ENCODE data around the gene SPACA4. TPM values are rescaled to one million over a fixed set of nuclear protein-coding genes. Genes with fewer than 3 reads are reported as not detected.
"Not testable (repeated sequence)": the region's sequence is repeated elsewhere in the genome, so short reads cannot be mapped to it uniquely, and the experiment has no call there.

SPACA4 gene
- total RNA-seq, 1 donor from 2014 or later, result 0.98 TPM

DNA sequence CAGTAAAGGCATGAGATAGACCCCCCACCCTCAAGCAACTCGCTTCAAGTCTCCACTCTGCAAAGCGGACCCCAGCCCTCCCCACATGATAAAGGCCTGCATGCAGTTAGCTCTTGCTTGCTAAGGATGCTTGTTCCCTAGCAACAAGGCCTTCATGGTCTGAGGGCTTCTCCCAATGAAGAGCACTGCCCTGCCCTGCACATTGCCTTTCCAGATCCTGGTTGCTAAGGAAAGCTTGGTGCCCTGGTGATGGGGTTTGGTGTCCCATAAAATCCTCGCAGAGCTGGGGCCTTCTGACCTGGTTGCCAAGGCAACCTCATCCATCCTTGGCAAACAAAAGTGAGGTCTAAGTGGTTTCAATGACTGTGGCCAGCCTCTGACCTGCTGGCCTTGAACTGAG lies 24.7 kb downstream of the SPACA4 start:
- intact Hi-C loops (cut with DNase I), result no loop called here
- TF ChIP-seq, protein P1, sequence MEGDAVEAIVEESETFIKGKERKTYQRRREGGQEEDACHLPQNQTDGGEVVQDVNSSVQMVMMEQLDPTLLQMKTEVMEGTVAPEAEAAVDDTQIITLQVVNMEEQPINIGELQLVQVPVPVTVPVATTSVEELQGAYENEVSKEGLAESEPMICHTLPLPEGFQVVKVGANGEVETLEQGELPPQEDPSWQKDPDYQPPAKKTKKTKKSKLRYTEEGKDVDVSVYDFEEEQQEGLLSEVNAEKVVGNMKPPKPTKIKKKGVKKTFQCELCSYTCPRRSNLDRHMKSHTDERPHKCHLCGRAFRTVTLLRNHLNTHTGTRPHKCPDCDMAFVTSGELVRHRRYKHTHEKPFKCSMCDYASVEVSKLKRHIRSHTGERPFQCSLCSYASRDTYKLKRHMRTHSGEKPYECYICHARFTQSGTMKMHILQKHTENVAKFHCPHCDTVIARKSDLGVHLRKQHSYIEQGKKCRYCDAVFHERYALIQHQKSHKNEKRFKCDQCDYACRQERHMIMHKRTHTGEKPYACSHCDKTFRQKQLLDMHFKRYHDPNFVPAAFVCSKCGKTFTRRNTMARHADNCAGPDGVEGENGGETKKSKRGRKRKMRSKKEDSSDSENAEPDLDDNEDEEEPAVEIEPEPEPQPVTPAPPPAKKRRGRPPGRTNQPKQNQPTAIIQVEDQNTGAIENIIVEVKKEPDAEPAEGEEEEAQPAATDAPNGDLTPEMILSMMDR (IDR thresholded peaks at IDR 0.05), result no peak

DNA sequence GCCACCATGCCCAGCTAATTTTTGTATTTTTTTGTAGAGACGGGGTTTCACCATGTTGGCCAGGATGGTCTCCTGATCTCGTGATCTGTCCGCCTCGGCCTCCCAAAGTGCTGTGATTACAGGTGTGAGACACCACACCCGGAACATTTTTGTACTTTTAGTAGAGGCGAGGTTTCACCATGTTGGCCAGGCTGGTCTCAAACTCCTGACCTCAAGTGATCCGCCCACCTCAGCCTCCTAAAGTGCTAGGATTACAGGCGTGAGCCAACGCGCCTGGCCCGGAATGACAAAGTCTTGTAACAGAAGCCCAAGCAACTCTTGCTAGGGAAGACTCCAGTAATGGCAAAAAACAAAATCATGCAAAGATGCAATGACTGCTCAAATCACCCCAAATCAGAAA lies 25.7 kb downstream of the SPACA4 start:
- H3K27me3 ChIP-seq; intact Hi-C loops (cut with DNase I); ATAC-seq; H3K9me3 ChIP-seq; DNase-seq; H3K4me3 ChIP-seq: not testable (repeated sequence)
- H3K4me1 ChIP-seq, result peaks cover 41% of the 10 kb centered on the region
- H3K36me3 ChIP-seq, result peaks cover 25% of the 10 kb centered on the region
- H3K27ac ChIP-seq, result peak overlapping the region; percentile 93

More for the DNA sequence above, 24.7 kb downstream of the SPACA4 start:
- Histone ChIP-seq H3K4me1 (peaks cover 41% of the 10 kb centered on the region), H3K27me3 (no peaks in the 10 kb centered on the region), H3K27ac (peak overlapping the region; percentile 78), H3K4me3 (no peak overlapping the region), H3K36me3 (peaks cover 25% of the 10 kb centered on the region), H3K9me3 (no peaks in the 10 kb centered on the region)
- DNase-seq (no peak), ATAC-seq (no peak)

DNA sequence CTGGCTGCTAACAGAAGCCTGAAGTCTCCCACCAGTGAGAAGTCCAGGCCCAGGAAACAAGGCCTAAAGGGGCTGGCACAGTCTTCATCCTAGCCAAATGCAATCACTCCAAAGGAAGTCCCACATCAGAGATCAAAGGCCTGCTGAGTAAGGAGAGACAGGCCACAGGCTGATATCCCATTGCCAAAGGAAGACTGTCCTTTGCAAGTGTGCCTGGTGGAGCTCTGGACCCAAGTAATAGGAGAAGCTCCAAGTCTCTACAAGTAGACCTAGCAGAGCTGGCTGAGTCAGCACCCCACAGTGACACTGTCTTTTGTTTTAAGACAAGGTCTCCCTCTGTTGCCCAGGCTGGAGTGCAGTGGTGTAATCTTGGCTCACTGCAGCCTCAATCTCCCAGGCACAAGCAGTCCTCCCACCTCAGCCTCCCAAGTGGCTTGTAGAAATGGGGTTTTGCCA lies 26.2 kb downstream of the SPACA4 start:
- Histone ChIP-seq H3K27me3 (no peaks in the 10 kb centered on the region), H3K36me3 (peaks cover 25% of the 10 kb centered on the region), H3K27ac (peak overlapping the region; percentile 93), H3K4me3 (no peak overlapping the region), H3K9me3 (no peaks in the 10 kb centered on the region), H3K4me1 (peaks cover 41% of the 10 kb centered on the region)
- TF ChIP-seq, protein P1 (IDR thresholded peaks at IDR 0.05), result no peak
- ATAC-seq (no peak), DNase-seq (no peak)
- intact Hi-C loops (cut with DNase I), result no loop called here

DNA sequence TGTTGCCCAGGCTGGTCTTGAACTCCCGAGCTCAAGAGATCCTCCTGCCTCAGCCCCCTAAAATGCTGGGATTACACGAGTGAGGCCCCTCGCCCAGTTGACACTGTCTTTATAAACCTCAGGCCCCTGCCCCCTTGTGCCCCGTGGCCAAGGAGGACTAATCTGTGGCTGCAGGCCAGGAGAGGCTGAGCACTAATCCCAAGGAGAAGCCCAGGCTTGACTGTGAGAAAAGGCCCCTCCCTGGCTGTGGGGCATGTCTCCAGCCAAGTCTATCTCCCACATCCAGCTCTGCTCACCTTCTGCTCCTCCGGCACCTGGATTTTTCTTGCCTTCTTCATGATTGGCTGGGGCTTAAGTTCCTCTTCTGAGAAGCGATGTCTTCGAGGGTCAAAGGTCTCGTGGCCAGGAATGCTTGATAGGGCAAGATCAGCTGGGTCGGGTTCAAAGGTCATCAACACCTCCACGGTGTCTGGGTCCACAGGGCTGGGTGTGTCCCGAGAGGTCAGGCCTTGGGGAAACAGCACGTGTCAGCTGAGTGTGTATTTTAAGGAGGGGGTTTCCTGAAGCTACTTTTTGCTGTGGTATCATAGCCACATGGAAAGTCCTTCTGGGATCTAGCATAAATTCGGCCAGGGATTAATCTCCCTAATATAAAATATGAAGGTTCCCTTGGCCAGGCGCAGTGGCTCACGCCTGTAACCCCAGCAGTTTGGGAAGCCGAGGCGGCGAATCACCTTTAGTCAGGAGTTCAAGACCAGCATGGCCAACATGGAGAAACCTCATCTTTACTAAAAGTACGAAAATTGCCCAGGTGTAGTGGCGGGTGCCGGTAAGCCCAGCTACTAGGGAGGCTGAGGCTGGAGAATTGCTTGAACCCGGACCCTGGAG lies 26.9 kb downstream of the SPACA4 start:
- peaks cover 25% of the 10 kb centered on the region for H3K36me3 ChIP-seq
- no peaks in the 10 kb centered on the region for H3K27me3 ChIP-seq
- TF ChIP-seq, protein P1 (IDR thresholded peaks at IDR 0.05), result no peak
- no peak for ATAC-seq
- H3K4me3 ChIP-seq, result peak overlapping the region; percentile 80
- intact Hi-C loops (cut with DNase I), result no loop called here
- no peaks in the 10 kb centered on the region for H3K9me3 ChIP-seq
- H3K27ac ChIP-seq, result peak overlapping the region; percentile 93
- H3K4me1 ChIP-seq, result peaks cover 43% of the 10 kb centered on the region
- DNase-seq, result no peak

DNA sequence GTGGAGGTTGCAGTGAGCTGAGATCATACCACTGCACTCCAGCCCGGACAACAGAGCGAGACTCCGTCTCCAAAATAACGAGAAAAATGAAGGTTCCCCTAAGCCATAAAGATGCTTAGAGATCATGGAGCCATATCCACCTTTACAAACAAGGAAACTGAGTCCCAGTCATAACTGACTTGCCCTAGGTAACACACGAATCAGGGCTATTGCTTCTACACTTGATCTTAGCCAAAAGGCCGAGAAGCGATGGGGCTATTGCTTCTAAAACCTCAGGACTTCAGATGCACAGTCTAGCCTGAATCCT lies 27.4 kb downstream of the SPACA4 start:
- intact Hi-C loops (cut with DNase I), result no loop called here
- DNase-seq (no peak), ATAC-seq (no peak)
- Histone ChIP-seq H3K27me3 (no peaks in the 10 kb centered on the region), H3K27ac (peak overlapping the region; percentile 93), H3K4me3 (peak overlapping the region; percentile 80), H3K9me3 (no peaks in the 10 kb centered on the region), H3K36me3 (peaks cover 25% of the 10 kb centered on the region), H3K4me1 (peaks cover 48% of the 10 kb centered on the region)
- TF ChIP-seq, protein P1 (IDR thresholded peaks at IDR 0.05), result no peak

DNA sequence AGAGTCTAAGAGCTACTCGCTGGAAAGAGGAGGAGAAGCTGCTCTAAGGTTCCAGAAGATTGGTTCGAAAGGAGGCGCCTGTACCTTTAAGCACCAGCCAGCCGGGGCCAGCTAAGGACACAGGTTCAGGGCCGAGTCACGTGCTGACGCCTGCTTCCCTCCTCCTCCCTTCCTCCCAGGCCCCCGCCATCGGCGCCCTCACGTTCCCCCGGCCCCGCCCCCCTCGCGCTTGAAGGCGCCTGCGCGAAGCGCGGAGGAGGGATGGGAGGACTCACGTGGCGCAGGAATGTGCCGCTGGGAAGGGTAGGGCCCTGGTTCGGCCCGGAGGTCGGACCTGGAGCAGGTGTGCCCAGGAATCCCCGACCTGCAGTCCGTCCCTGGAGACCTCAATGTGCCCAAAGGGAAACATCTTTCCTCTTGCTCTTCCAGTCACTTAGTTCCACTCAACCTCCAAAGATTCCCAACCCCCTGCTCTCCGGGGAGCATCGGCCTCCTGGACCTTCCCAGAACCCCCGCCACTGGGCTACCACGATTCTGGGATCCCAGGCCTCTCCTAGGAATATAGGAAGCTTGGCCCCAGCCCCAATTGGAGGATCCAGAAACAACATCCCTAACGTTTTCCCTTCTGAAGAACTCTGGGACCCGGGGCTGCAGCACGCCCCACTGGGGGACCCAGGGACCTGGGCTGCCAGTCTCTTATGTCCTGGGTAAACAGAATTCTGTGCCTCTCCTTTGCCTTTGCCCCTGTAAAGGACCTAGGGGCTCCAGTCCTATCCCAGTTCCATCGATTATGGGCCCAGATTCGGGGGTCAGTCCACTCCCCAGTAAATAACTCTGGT lies 28.1 kb downstream of the SPACA4 start:
- peak overlapping the region; percentile 93 for H3K27ac ChIP-seq
- H3K4me1 ChIP-seq, result peaks cover 48% of the 10 kb centered on the region
- H3K4me3 ChIP-seq, result peak overlapping the region; percentile 80
- H3K9me3 ChIP-seq, result no peaks in the 10 kb centered on the region
- H3K36me3 ChIP-seq, result peaks cover 25% of the 10 kb centered on the region
- TF ChIP-seq, protein P1 (IDR thresholded peaks at IDR 0.05), result no peak
- intact Hi-C loops (cut with DNase I), result no loop called here
- no peaks in the 10 kb centered on the region for H3K27me3 ChIP-seq
- DNase-seq (peak; percentile 99), ATAC-seq (peak; percentile 65)
